Breast epithelium (tissue), 3 donors: Measurements from ENCODE around the gene ZNF70.

ENCODE experiments used
- POLR2A ChIP-seq: fragments of 450-650 bp; IDR thresholded peaks from one replicate; pipeline ENCODE4 v1.6.1; 2016; ENCODE audit warnings: antibody characterized with exemption, mild to moderate bottlenecking, moderate library complexity
- TF ChIP-seq, protein P1 (sequence below), 3 donors: fragments of 450-650 bp; IDR thresholded peaks; one replicate each; pipeline ENCODE4 v1.5.1; 2016 to 2017; ENCODE audit warnings: antibody characterized with exemption in 3 of 3, mild to moderate bottlenecking in 3 of 3, moderate library complexity in 3 of 3

DNA sequence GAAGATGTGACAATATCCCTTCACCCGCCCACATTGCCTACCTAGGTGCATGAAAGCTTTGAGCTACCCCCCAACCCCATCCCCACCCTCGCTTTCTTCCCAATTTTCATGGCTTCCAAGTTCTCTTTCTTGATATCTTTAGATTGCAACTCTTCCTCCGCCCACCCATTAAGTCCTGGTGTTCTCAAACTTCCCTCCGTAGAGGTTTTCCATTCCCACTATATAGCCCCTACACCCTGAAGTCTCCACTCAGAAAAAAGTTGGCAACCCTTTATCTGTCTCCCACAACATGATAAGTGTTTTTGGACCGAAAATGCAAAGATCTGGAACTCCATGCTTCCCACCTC, 572 bp downstream of the ZNF70 start:
- TF ChIP-seq, protein P1, sequence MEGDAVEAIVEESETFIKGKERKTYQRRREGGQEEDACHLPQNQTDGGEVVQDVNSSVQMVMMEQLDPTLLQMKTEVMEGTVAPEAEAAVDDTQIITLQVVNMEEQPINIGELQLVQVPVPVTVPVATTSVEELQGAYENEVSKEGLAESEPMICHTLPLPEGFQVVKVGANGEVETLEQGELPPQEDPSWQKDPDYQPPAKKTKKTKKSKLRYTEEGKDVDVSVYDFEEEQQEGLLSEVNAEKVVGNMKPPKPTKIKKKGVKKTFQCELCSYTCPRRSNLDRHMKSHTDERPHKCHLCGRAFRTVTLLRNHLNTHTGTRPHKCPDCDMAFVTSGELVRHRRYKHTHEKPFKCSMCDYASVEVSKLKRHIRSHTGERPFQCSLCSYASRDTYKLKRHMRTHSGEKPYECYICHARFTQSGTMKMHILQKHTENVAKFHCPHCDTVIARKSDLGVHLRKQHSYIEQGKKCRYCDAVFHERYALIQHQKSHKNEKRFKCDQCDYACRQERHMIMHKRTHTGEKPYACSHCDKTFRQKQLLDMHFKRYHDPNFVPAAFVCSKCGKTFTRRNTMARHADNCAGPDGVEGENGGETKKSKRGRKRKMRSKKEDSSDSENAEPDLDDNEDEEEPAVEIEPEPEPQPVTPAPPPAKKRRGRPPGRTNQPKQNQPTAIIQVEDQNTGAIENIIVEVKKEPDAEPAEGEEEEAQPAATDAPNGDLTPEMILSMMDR (IDR thresholded peaks at IDR 0.05): no peak
- TF ChIP-seq POLR2A: no peak
